NCI-H2029 treated with DMSO at 0.1 percent for 48 hours (cell line): ENCODE data around the gene IVL.

ENCODE experiments used
- DNase-seq: peaks from one replicate; lab custom pipeline; 2025; lab: John Stamatoyannopoulos, UW

The IVL gene

DNA sequence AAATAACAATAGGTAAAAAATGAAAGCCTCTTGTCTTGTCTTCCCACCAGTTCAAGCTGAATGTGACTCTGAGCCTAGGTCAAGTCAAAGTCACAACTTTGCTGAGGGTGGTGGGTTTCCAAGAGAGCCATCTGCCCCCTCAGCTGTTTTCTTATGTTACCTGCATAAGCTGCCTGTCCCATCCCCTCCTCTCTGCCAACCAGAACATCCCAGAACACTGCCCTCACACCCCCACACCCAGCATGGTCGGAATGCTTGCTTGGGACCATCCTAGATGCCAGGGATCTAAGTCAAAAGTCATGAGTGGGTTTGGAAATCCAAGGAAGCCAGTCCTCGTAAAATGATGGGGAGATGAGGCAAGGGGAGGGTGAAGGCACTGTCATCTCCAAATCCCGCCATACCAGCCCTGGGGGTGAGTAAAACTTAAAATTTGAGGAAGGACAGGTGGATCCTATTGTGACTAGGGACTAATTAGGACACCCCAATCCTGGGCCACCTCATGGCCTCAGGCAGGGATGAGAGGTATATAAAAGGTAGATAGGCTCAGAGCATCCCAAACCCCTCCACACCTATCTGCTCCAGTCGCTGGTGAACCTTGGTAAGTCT lies 38.4 kb downstream of the IVL start, which contains the start of gene SPRR5:
Gene SPRR5, plus strand, starts transcription at position 556 of the 606 bp plus-strand sequence. CDS start 1,349 bp downstream, outside the sequence.
- DNase-seq = no peak

DNA sequence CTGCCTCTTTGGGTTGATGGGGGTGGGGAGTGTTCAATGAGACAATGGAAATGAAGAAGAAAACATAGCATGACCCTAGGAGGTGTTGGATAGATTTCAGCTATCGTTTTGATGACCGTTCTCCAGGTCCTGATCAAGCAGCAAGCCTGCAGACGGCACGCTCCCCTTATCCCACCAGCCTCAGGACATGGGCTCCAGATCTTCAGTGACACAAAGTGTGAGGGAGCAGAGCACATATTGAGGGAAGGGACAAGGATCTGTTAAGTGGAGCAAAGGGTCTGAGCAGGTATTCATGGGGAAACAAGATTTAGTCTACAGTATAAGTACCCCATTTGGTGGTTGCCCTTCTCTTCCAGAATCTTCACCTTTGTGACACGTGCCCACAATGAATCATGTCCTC lies 43.4 kb downstream of the IVL start:
- DNase-seq = no peak

DNA sequence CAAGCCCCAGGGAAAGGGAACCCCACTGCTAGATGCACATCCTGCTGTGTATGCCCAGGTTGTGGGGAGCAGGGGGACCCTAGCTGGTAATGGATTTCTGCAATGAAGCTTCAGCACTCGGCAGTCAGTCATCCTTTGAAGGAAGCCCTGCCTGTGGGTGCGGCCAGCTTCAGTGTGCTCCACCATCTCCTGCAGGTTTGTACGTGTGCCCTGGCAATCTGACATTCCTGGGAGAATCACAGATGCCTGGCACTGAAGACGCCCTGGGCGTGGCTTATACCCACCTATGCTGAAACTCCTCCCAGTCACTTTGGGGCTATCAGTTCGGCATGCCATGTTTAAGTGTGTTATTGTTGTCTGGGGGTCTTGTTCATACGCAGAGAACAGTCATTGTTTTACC lies 45.4 kb downstream of the IVL start:
- DNase-seq = no peak

DNA sequence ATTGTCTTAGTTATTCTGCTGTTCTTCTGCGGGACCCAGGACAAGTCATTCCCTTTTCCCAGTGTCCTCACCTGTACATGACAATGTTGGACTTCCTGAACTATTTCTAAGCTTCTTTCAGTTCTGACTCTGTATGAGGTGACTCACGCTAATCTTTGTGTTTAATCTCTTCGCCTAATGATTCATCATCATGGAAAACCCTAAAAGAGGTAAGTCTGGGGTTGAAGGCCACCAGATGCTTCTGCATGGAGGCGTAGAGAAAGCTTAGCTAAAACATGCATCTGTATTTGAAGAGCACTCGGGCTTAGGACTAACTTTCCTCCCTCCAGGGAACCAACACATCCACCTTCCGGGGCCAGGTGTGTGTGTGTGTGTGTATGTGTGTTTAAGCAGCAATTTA lies 46.1 kb downstream of the IVL start:
- DNase-seq = no peak

DNA sequence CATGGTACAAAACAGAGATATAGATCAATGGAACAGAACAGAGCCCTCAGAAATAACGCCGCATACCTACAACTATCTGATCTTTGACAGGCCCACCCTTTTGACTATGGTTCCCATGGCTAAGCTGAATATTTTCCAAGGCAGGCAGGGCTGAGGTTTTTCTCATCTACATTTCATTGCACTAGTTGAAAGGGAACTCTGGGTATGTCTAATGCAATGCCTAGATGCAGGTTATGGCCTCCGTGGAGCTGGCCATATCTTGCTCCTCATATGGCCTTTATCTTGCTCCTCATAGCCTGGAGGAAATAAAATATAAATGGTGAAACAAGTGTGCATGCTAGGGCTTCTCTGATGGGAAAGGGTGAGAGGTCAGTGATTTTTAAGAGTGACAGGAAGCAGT lies 49.2 kb downstream of the IVL start:
- no peak for DNase-seq

DNA sequence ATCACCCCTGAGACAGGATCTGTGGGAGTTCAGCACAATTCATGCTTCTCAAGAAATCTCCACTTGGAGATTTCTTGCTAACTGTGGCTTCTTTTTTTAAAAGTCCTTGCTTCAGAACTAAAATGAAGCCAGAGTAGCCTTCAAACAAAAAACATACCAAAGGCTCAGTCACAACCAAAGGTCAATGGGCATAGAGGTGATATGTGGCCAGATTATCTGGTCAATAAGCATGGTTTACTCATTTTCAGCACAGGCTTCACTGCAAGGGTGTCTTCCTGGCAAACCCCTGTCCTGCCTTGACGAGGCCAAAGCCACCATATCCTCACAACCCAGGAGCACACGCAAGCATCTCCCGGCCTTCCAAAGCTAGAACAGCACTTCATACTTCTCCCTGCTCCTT lies 50.9 kb downstream of the IVL start:
- no peak for DNase-seq

DNA sequence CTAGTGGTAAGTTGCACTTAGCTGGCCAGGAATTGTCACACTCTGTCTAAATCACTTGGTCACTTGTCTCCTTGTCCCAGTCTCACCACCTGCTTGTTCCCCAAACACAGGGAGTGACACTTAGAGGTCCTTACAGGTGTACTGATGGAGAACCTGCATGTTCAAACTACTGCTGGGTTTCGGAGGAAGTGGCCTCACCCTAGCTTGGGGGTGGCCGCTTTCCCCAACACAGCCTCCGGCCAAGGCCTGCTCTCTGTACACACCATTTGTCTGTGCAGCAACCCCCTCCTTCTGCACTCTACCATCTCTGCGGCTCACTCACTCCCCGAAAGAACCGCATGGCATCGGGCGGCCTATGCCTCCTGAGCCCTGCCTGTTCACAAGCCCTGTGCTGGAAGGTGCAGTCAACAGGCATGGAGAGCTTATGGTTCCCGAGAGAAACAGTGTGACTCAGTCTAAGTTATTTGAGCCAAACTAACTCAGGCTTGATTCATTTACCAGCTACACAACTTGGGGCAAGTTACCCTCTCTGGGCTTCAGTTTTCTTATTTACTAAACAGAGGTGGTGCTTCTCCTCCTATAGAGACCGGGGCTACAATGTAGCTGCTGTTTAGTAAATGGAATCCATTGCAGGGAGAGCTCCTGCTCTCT lies 51.6 kb downstream of the IVL start:
- no peak for DNase-seq

DNA sequence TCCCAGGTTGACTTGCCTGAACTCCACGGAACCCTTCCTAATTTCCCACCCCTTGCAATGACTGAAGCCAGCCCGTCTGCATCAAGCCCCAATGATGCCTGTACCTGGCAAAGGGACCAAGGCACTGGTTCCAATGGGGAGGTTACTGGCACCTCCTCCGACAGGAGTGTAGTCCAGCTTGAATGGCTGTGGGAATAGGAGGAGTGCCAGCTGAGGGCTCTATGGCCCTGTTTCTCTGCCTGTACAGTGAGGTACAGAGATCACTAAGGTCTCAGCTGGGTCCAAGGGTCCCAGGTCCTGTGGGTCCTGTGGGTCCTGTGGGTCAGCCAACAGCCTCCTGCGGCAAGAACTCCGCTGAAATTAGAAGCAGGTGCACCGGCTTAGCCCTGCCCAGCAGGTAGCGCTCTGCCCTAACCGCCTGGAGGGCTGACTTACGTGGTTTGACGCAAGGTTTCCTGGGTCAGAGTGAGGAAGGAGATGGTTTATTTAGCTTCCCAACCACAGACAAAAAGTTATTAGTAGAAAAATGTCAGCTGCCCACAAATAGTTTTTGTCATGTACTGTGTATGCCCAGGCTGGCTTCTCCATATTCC lies 52.2 kb downstream of the IVL start:
- no peak for DNase-seq
